HL-60 (cell line): ENCODE measurements around the gene NFE2.

Experiments used
- TF ChIP-seq, protein P1 (sequence below): IDR thresholded peaks from one replicate; pipeline ENCODE4 v1.5.1; 2011; ENCODE audit warnings: low read length, control low read depth, inconsistent platforms; ENCODE audit not compliant: insufficient read depth
- TF ChIP-seq, protein P2 (sequence below): IDR thresholded peaks from 2 replicates; pipeline ENCODE4 v1.6.1; 2012; ENCODE audit warnings: low read depth; ENCODE audit not compliant: insufficient replicate concordance

DNA sequence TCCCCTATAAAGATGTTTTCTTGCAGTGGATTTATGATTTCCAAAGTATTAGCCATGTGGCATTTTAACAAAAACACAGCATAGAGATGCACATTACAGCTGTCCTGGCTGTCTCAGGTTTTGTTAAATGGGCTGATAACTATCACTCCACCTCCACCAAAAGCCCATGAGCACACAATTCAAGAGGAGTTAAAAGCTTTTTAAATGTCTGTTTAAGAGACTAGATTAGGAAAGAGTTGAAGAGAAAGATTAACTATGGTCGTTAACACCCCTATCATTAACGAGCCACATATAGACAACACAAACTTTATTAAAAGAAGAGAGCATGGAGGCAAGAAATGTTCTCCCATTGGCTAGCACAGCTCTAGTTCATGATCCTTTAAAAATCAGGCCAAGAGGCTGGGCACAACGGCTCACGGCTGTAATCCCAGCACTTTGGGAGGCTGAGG, 35.4 kb downstream of the NFE2 start:
- TF ChIP-seq, protein P1, sequence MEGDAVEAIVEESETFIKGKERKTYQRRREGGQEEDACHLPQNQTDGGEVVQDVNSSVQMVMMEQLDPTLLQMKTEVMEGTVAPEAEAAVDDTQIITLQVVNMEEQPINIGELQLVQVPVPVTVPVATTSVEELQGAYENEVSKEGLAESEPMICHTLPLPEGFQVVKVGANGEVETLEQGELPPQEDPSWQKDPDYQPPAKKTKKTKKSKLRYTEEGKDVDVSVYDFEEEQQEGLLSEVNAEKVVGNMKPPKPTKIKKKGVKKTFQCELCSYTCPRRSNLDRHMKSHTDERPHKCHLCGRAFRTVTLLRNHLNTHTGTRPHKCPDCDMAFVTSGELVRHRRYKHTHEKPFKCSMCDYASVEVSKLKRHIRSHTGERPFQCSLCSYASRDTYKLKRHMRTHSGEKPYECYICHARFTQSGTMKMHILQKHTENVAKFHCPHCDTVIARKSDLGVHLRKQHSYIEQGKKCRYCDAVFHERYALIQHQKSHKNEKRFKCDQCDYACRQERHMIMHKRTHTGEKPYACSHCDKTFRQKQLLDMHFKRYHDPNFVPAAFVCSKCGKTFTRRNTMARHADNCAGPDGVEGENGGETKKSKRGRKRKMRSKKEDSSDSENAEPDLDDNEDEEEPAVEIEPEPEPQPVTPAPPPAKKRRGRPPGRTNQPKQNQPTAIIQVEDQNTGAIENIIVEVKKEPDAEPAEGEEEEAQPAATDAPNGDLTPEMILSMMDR = no peak
- TF ChIP-seq, protein P2, sequence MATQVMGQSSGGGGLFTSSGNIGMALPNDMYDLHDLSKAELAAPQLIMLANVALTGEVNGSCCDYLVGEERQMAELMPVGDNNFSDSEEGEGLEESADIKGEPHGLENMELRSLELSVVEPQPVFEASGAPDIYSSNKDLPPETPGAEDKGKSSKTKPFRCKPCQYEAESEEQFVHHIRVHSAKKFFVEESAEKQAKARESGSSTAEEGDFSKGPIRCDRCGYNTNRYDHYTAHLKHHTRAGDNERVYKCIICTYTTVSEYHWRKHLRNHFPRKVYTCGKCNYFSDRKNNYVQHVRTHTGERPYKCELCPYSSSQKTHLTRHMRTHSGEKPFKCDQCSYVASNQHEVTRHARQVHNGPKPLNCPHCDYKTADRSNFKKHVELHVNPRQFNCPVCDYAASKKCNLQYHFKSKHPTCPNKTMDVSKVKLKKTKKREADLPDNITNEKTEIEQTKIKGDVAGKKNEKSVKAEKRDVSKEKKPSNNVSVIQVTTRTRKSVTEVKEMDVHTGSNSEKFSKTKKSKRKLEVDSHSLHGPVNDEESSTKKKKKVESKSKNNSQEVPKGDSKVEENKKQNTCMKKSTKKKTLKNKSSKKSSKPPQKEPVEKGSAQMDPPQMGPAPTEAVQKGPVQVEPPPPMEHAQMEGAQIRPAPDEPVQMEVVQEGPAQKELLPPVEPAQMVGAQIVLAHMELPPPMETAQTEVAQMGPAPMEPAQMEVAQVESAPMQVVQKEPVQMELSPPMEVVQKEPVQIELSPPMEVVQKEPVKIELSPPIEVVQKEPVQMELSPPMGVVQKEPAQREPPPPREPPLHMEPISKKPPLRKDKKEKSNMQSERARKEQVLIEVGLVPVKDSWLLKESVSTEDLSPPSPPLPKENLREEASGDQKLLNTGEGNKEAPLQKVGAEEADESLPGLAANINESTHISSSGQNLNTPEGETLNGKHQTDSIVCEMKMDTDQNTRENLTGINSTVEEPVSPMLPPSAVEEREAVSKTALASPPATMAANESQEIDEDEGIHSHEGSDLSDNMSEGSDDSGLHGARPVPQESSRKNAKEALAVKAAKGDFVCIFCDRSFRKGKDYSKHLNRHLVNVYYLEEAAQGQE = no peak
